ENCODE data around the gene RIPOR1.

- TF ChIP-seq, protein P1, sequence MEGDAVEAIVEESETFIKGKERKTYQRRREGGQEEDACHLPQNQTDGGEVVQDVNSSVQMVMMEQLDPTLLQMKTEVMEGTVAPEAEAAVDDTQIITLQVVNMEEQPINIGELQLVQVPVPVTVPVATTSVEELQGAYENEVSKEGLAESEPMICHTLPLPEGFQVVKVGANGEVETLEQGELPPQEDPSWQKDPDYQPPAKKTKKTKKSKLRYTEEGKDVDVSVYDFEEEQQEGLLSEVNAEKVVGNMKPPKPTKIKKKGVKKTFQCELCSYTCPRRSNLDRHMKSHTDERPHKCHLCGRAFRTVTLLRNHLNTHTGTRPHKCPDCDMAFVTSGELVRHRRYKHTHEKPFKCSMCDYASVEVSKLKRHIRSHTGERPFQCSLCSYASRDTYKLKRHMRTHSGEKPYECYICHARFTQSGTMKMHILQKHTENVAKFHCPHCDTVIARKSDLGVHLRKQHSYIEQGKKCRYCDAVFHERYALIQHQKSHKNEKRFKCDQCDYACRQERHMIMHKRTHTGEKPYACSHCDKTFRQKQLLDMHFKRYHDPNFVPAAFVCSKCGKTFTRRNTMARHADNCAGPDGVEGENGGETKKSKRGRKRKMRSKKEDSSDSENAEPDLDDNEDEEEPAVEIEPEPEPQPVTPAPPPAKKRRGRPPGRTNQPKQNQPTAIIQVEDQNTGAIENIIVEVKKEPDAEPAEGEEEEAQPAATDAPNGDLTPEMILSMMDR (IDR thresholded peaks at IDR 0.05): no peak
- TF ChIP-seq POLR2AphosphoS5 (IDR thresholded peaks at IDR 0.05; ENCODE audit: low read depth, low read length) (no peak), SIN3A (IDR thresholded peaks at IDR 0.05; ENCODE audit: borderline replicate concordance, insufficient read depth, low read depth, low read length) (no peak)
- TF ChIP-seq, protein P2, sequence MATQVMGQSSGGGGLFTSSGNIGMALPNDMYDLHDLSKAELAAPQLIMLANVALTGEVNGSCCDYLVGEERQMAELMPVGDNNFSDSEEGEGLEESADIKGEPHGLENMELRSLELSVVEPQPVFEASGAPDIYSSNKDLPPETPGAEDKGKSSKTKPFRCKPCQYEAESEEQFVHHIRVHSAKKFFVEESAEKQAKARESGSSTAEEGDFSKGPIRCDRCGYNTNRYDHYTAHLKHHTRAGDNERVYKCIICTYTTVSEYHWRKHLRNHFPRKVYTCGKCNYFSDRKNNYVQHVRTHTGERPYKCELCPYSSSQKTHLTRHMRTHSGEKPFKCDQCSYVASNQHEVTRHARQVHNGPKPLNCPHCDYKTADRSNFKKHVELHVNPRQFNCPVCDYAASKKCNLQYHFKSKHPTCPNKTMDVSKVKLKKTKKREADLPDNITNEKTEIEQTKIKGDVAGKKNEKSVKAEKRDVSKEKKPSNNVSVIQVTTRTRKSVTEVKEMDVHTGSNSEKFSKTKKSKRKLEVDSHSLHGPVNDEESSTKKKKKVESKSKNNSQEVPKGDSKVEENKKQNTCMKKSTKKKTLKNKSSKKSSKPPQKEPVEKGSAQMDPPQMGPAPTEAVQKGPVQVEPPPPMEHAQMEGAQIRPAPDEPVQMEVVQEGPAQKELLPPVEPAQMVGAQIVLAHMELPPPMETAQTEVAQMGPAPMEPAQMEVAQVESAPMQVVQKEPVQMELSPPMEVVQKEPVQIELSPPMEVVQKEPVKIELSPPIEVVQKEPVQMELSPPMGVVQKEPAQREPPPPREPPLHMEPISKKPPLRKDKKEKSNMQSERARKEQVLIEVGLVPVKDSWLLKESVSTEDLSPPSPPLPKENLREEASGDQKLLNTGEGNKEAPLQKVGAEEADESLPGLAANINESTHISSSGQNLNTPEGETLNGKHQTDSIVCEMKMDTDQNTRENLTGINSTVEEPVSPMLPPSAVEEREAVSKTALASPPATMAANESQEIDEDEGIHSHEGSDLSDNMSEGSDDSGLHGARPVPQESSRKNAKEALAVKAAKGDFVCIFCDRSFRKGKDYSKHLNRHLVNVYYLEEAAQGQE (IDR thresholded peaks at IDR 0.05; ENCODE audit: insufficient read depth in 1 of 2, low read depth in 2 of 2, low read length in 1 of 2): no peak
Observed at GRCh38 chr16:67543036-67543435, 14.4 kb downstream of the RIPOR1 start.
